Stimulated activated CD8-positive, alpha-beta memory T cell treated with anti-CD3 and anti-CD28 coated beads, Interleukin-2, amount 100 ng/mL, for 1 hour (primary cell): ENCODE data around the gene ILF2.

Source experiments
- DNase-seq, 2 donors: peaks; one replicate each; pipeline ENCODE4 v3.0.0-alpha.2; 2020; ENCODE audit warnings: low read depth in 2 of 2

ILF2 gene

GRCh38 chr1:153627715-153628626 is 42.8 kb downstream of the ILF2 start, which contains the start of gene S100A1:
TSS of gene S100A1 (plus strand) at chr1:153628434. CDS start at chr1:153630522, 2,088 bp downstream.
- no peak for DNase-seq

- DNase-seq = no peak
These were observed 43.7 kb downstream of the ILF2 start, which contains the start of gene S100A13 for GRCh38 chr1:153626904-153627714. TSS of gene S100A13 (minus strand) at chr1:153627505. CDS start at chr1:153626472, 1,033 bp downstream.

GRCh38 chr1:153626477-153626903 is 44.3 kb downstream of the ILF2 start:
- DNase-seq = no peak

GRCh38 chr1:153624965-153625611 is 45.7 kb downstream of the ILF2 start:
- DNase-seq = no peak

GRCh38 chr1:153623101-153623500 is 47.7 kb downstream of the ILF2 start:
- DNase-seq = no peak

GRCh38 chr1:153619171-153619570 is 51.6 kb downstream of the ILF2 start:
- DNase-seq = no peak

GRCh38 chr1:153617663-153618062 is 53.1 kb downstream of the ILF2 start:
- DNase-seq = peak in 1 of 2 donors; percentile 43

- DNase-seq = no peak
These were observed 53.9 kb downstream of the ILF2 start for GRCh38 chr1:153616917-153617311.

GRCh38 chr1:153616144-153616916 is 54.5 kb downstream of the ILF2 start, which contains the start of gene S100A14:
TSS of gene S100A14 (minus strand) at chr1:153616325. CDS start at chr1:153615858, 467 bp downstream.
- no peak for DNase-seq

- no peak for DNase-seq
These were observed 55.4 kb downstream of the ILF2 start for GRCh38 chr1:153615406-153615805.

- no peak for DNase-seq
These were observed 55.9 kb downstream of the ILF2 start for GRCh38 chr1:153614906-153615305.

GRCh38 chr1:153614189-153614900 is 56.4 kb downstream of the ILF2 start:
- no peak for DNase-seq

GRCh38 chr1:153613406-153613805 is 57.4 kb downstream of the ILF2 start:
- no peak for DNase-seq

- no peak for DNase-seq
These were observed 58.0 kb downstream of the ILF2 start, which contains the start of gene S100A16 for GRCh38 chr1:153612755-153613331. TSS of gene S100A16 (minus strand) at chr1:153613137. CDS start at chr1:153608151, 4,986 bp downstream.

- no peak for DNase-seq
These were observed 58.6 kb downstream of the ILF2 start for GRCh38 chr1:153612111-153612754.
